ENCODE measurements around the gene ZFAND2A.

Gene ZFAND2A

GRCh38 chr7:1103789-1104515, 56.0 kb downstream of the ZFAND2A start:
- ATAC-seq, result no peak
- no peak for TF ChIP-seq ZNF8 (CRISPR knock-in tag; IDR thresholded peaks at IDR 0.05)
- TF ChIP-seq ZNF70 (CRISPR knock-in tag; IDR thresholded peaks at IDR 0.05), result no peak
- TF ChIP-seq ARNTL (CRISPR knock-in tag; IDR thresholded peaks at IDR 0.05; ENCODE audit: borderline replicate concordance, low read depth), result no peak
- no peak for TF ChIP-seq ZFP30 (CRISPR knock-in tag; IDR thresholded peaks at IDR 0.05)
- no peak for TF ChIP-seq POU6F1 (CRISPR knock-in tag; IDR thresholded peaks at IDR 0.05; ENCODE audit: borderline replicate concordance, low read depth)
- TF ChIP-seq CSDC2 (CRISPR knock-in tag; IDR thresholded peaks at IDR 0.05), result no peak
- no peak for TF ChIP-seq TOX (CRISPR knock-in tag; IDR thresholded peaks at IDR 0.05; ENCODE audit: borderline replicate concordance)
- TF ChIP-seq ZC3H10 (CRISPR knock-in tag; IDR thresholded peaks at IDR 0.05), result no peak
- no peak for TF ChIP-seq CSRNP3 (CRISPR knock-in tag; IDR thresholded peaks at IDR 0.05)
- TF ChIP-seq ZNF565 (CRISPR knock-in tag; conservative IDR thresholded peaks at IDR 0.05; ENCODE audit: low read depth), result no peak
- no peak for TF ChIP-seq PPARA (CRISPR knock-in tag; IDR thresholded peaks at IDR 0.05; ENCODE audit: borderline replicate concordance)
- no peak for TF ChIP-seq SNAI2 (CRISPR knock-in tag; IDR thresholded peaks at IDR 0.05)
- TF ChIP-seq ISL1 (CRISPR knock-in tag; IDR thresholded peaks at IDR 0.05), result no peak
- no peak for TF ChIP-seq ZFP3 (CRISPR knock-in tag; IDR thresholded peaks at IDR 0.05)
- TF ChIP-seq TCF4 (CRISPR knock-in tag; IDR thresholded peaks at IDR 0.05; ENCODE audit: borderline replicate concordance), result no peak
- TF ChIP-seq BACH2 (CRISPR knock-in tag; IDR thresholded peaks at IDR 0.05; ENCODE audit: borderline replicate concordance), result no peak

- no peak for TF ChIP-seq BACH2 (CRISPR knock-in tag; IDR thresholded peaks at IDR 0.05; ENCODE audit: borderline replicate concordance)
- TF ChIP-seq ZNF70 (CRISPR knock-in tag; IDR thresholded peaks at IDR 0.05), result no peak
- TF ChIP-seq PATZ1 (CRISPR knock-in tag; IDR thresholded peaks at IDR 0.05; ENCODE audit: borderline replicate concordance), result no peak
- no peak for TF ChIP-seq RARB (CRISPR knock-in tag; IDR thresholded peaks at IDR 0.05)
- no peak for TF ChIP-seq OSR1 (CRISPR knock-in tag; IDR thresholded peaks at IDR 0.05)
- no peak for TF ChIP-seq ZC3H10 (CRISPR knock-in tag; IDR thresholded peaks at IDR 0.05)
- ATAC-seq, result no peak
Measured at GRCh38 chr7:1103009-1103788, 56.8 kb downstream of the ZFAND2A start.
